IPS DF 19.7 (cell line): ENCODE measurements around the gene LRRC1.
A peak's percentile ranks its signal among the peaks of the same experiment; 100 is the strongest.

Source experiments
- DNase-seq: peaks from one replicate; pipeline ENCODE4 v3.0.0-alpha.2; 2013; ENCODE audit warnings: low read depth, low spot score

The LRRC1 gene

GRCh38 chr6:53815381-53816119, 20.7 kb downstream of the LRRC1 start:
- DNase-seq: no peak

- DNase-seq: no peak
Measured at GRCh38 chr6:53818858-53819609, 24.2 kb downstream of the LRRC1 start.

GRCh38 chr6:53822401-53823125, 27.8 kb downstream of the LRRC1 start:
- DNase-seq: no peak

- no peak for DNase-seq
Measured at GRCh38 chr6:53824714-53825113, 29.9 kb downstream of the LRRC1 start.

DNA sequence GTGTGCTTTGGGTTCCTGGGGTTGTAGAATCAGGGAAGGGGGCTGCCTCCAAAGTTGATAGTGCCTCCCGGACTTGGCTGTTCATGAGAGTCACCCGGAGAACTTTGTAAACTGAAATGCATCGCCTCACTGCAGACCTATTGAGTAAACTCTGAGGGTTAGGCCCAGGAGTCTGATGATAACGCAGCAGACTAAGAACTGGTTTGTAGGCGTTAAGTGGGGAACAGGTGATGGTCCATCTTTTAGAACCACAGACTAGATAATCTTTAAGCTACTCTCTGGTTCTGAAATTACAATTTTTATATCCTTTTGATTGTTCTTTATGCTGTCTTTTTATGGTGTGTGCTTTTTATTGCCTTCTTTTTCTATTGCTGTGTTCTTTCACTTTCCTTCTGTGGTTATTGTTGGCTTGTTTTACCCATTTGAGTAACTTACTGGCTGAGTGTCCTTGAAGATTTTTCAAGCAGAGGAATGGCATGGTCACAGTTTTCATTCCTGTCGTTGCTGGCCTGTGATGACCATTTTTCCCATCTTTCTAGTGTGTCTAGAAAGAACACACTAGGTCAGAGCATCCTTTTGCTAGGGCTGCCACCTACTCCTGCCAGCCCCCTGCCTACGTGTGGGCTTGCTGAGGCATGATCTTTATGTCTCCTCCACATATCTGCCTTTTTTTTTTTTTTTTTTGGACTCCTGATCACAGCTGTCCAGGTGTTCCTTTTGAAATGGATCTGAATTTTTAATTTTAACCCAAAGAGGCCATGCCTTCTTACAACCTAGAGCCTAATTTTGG, 30.9 kb downstream of the LRRC1 start:
- no peak for DNase-seq

DNA sequence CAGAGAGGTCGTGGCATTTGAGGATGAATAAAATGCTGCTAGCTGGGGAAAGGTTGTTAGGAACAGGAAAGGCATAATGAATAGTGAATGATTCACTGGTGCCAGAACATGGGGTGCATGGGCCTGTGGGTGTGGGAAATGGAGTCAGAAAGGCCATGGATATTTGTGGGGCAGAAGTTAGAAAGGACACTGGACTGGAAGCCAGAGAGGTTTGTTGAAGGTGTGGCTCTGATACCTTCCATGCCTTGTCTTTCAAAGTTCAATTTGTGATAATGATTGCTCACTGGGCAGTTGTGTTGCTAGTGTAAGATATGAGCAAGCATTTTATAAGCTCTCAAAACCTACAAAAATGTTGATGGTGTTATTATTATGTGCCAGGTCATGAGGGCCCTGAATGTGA, 32.7 kb downstream of the LRRC1 start:
- no peak for DNase-seq

- no peak for DNase-seq
Measured at GRCh38 chr6:53828215-53828614, 33.4 kb downstream of the LRRC1 start.

DNA sequence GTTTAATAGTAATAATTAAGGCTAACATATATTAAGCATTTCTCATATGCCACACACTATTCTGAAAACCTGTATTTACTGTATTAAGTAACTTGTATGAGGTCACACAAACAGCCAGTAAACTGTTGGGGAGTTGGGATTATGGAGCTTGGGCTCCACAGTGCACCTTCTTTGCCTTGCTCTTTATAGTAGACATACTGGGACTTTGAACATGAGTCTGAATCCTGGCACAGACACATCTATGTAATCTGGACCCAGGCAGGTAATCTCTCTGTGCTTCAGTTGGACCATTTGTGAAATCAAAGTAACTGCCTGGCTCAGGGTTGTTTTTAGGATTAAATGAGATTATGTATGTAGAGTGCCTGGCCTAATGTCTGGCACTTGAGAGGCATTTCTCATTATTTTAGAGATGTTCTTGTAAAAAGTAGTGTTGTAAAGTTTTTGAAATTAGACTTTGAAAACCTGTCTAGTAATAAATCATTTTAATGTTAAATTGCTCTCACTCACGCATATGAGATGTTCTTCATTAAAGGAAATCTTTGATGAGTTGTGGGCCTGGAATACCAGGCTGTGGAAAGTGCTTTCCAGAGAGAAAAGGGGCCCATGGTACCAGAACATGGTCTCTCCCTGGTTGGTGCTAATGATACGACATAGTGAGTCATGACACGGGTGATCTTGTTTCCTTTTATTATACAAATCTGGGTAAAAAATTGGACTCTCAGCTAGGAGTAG, 34.3 kb downstream of the LRRC1 start:
- DNase-seq: no peak

DNA sequence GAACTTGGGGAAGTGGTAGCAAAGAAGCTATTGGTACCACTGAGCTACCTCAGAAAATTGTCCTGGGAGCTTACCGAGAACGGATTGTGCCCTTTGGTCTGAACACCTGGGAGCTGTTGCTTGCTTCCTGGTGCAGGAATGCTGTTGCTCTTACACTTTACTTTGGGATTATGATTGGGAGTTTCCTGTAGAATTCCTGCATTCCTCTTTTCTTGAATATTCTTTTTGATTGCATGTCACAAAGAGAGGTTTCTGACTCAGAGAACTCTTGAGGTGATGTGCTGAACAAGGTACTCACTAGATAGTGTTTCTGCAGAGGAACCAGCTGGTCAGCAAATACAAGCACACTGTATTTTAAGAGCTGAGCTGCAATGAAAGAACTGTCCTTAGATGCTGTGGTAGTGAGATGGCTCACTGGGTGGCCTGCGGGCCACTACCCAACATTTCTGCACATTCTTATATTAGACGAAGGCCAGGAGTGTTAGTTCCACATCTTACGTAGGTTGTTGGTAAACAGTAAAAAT, 35.0 kb downstream of the LRRC1 start:
- DNase-seq: peak; percentile 25

GRCh38 chr6:53830366-53830765, 35.6 kb downstream of the LRRC1 start:
- no peak for DNase-seq

DNA sequence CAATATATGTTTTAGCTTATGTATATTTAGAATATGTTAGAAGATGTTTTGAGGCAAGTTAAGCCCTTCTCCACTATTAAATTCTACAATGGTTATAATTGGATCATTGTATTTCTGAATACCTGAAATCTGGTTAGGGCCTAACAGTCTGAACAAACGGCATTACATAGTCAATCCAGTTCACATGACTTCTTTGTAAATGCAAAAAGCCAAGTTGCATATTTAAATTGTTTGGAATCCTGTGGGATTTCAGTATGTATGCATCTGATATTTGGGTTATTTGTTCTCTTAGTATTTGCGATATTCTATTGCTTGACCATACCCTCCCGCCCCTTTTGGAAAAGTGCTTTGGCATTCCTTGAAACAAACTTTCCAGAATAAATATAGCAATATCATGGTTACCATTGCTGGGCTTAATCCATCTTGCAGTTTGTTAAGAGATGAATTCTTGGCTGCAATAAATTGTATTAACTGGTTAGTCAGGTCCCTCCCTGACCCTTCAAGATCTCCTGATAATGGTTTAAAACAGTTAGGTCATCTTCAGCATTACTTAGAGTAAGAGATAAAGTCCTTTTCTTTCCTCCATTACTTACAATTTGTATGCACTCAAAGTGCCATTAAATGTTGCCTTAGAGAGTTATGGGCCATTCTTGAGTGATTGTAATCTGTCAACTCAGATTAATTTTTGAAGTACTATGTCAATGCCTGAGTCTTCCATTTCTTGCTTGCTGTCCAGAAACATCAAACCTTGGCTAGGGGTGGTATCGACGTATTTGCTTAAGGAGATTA, 36.5 kb downstream of the LRRC1 start:
- no peak for DNase-seq

GRCh38 chr6:53831936-53832660, 37.3 kb downstream of the LRRC1 start:
- no peak for DNase-seq

- DNase-seq: no peak
Measured at GRCh38 chr6:53833155-53833554, 38.4 kb downstream of the LRRC1 start.

GRCh38 chr6:53834132-53834531, 39.3 kb downstream of the LRRC1 start:
- DNase-seq: no peak

GRCh38 chr6:53837865-53838769, 43.3 kb downstream of the LRRC1 start:
- DNase-seq: no peak

- DNase-seq: no peak
Measured at GRCh38 chr6:53840027-53840426, 45.2 kb downstream of the LRRC1 start.

- DNase-seq: no peak
Measured at GRCh38 chr6:53845280-53846195, 50.7 kb downstream of the LRRC1 start.
